IPS-20b (cell line): Measurements from ENCODE around the gene SPTBN1.

Source experiments
- H3K27ac ChIP-seq: one replicate; pipeline ENCODE4 v1.5.1; 2013; ENCODE audit warnings: low read length
- H3K27me3 ChIP-seq: 2 replicates; pipeline ENCODE4 v1.6.1; 2013; ENCODE audit warnings: mild to moderate bottlenecking, low read length, inconsistent platforms; ENCODE audit not compliant: insufficient read depth
- H3K36me3 ChIP-seq: 2 replicates; pipeline ENCODE4 v1.6.1; 2013; ENCODE audit warnings: low read depth, mild to moderate bottlenecking, inconsistent platforms, low read length, moderate library complexity; ENCODE audit not compliant: insufficient read depth
- H3K4me1 ChIP-seq: 2 replicates; pipeline ENCODE4 v1.6.1; 2013; ENCODE audit warnings: mild to moderate bottlenecking, control low read depth, inconsistent platforms, low read length, moderate library complexity; ENCODE audit not compliant: insufficient read depth
- H3K4me3 ChIP-seq: 2 replicates; pipeline ENCODE4 v1.5.1; 2013; ENCODE audit warnings: mild to moderate bottlenecking, low read length, inconsistent platforms
- H3K9ac ChIP-seq: 2 replicates; pipeline ENCODE4 v1.6.1; 2013; ENCODE audit warnings: low read depth, mild to moderate bottlenecking, inconsistent platforms, low read length, moderate library complexity
- H3K9me3 ChIP-seq: 2 replicates; pipeline ENCODE4 v1.6.1; 2013; ENCODE audit warnings: mild to moderate bottlenecking, low read depth, low read length, inconsistent platforms; ENCODE audit not compliant: insufficient read depth

SPTBN1 gene

DNA sequence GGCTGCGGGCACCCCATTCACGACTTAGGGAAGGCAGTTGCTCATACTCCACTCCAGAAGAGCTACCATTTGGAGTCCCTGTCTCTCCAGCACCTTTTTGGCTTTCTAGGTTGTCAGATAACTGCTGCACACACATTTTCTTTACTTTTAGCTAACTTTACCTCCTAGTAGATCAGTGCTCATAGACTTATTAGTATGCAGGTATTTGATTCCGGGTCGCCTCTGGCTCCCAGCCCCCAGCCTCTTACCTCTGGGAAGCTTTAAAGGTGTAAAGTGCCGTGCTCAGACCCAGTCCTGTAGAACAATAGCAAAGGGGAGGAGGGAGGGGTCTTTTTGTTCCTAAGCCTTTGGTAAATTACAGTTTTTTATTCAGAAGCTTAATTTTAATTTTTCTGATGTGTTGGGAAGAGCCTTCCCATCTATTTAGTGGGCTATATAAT lies 102.9 kb downstream of the SPTBN1 start:
- Histone ChIP-seq H3K36me3 (no peaks in the 10 kb centered on the region), H3K9ac (peak overlapping the region; percentile 99), H3K9me3 (no peaks in the 10 kb centered on the region), H3K4me1 (peaks cover 14% of the 10 kb centered on the region; the same call in 1 of the 2 replicates), H3K27me3 (no peaks in the 10 kb centered on the region), H3K27ac (peak overlapping the region; percentile 1), H3K4me3 (peak overlapping the region; percentile 85)

DNA sequence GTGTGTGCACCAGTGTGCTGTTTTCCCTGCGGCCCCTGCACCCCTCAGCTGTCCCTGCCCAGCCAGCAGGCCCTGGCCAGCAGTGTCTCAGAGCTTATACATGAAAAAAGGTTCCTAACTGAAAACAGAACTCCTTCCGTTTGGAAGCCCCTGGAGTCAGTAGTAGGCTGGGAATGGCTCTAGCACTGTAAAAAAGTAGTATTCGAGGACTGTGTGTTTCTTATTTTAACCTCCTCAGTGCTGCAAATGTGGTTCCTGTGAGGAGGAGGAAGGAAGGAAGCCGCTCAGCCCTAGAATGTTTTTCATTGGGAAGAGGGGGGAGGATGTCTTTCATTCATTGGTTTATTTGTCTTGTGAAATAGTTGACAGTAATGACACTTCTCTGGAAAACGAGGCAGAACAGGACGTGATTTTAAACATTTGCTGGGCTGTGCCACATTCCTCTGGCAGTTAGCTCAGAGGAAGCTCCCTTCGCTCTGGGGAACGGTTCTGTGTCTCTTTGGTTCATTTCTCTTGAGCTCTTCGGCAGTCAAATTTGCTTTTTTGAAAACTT lies 103.5 kb downstream of the SPTBN1 start:
- H3K9me3 ChIP-seq, result no peaks in the 10 kb centered on the region
- H3K27me3 ChIP-seq, result no peaks in the 10 kb centered on the region
- peak overlapping the region; percentile 85 for H3K4me3 ChIP-seq
- H3K4me1 ChIP-seq, result peaks cover 14% of the 10 kb centered on the region; the same call in 1 of the 2 replicates
- H3K27ac ChIP-seq, result peak overlapping the region; percentile 1
- H3K36me3 ChIP-seq, result no peaks in the 10 kb centered on the region
- H3K9ac ChIP-seq, result peak overlapping the region; percentile 99

DNA sequence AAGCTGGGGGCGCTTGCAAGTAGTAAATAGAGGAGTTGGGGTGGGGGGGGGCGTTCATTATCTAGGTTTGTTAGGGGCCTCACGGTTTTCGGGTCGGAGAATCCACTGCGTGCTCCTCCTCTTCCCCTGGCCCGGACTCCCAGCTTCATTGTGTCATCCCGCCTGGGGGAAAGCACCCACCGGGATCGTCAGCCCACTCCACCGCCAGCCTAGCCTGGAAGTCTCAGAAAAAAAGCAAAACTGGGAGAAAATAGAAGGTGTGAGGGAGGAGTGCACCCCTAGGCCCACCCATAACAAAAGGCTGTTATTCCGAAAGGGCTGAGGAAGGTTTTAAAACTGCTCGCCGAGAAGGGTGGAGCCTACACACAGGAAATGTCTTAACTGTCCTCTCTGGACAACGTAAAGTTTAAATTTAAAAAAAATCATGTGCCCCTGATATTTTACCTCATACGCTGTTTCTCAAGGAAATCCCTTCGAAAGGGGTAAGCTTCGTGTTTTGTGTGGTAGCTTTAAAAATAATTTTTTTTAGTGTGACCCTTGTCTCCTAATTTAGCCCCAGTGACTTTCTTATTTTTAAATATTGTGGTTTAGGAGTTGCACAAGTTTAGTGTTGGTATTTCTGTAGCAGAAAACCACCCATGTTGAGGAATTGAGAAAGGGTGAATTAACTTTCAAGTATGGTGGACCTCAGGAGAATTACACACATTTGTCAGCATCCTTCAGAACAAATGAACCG lies 104.2 kb downstream of the SPTBN1 start:
- H3K9ac ChIP-seq, result peak overlapping the region; percentile 99
- peaks cover 14% of the 10 kb centered on the region; the same call in 1 of the 2 replicates for H3K4me1 ChIP-seq

DNA sequence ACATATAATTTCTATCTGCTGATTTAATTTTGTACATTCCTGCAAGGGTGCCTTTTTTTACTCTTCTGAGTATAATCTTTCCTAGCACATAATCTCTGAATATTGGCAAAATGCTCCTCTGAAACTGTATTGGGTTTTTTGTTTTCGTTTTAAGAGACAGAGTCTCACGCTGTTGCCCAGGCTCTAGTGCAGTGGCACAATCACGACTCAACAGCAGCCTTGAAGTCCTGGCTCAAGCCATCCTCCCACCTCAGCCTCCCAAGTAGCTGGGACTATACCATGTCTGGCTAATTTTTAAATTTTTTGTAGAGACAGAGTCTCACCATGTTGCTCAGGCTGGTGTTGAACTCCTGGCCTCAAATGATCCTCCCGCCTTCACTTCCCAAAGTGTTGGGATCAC lies 104.9 kb downstream of the SPTBN1 start:
- Histone ChIP-seq H3K9me3 (no peaks in the 10 kb centered on the region), H3K36me3 (no peaks in the 10 kb centered on the region), H3K4me1 (peaks cover 14% of the 10 kb centered on the region; the same call in 1 of the 2 replicates), H3K27me3 (no peaks in the 10 kb centered on the region), H3K9ac (peak overlapping the region; percentile 99; the same call in 1 of the 2 replicates), H3K4me3 (peak overlapping the region; percentile 85), H3K27ac (peak overlapping the region; percentile 1)

More for the DNA sequence above, 104.2 kb downstream of the SPTBN1 start:
- H3K27me3 ChIP-seq, result no peaks in the 10 kb centered on the region
- no peaks in the 10 kb centered on the region for H3K36me3 ChIP-seq
- peak overlapping the region; percentile 1 for H3K27ac ChIP-seq
- H3K4me3 ChIP-seq, result peak overlapping the region; percentile 85
- no peaks in the 10 kb centered on the region for H3K9me3 ChIP-seq

DNA sequence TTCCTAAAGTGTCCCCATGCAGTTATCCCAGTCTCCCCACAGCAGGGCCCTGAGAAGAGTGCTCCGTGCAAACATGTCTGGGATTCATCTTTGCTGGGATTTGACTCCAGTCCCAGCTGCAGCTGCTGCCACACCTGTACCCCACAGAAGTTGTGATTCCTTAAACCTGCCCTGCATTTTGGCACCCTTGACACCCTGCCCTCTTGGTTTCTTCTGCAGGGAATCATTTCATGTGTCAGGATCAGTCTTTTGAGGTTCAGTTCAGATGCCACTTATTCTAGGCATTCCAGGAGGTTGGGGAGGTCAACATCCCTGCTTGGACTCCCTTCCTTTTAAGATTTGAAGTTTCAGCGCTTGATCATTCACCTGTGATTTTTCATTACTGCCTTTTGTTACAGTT lies 108.3 kb downstream of the SPTBN1 start:
- Histone ChIP-seq H3K4me1 (peaks cover 16% of the 10 kb centered on the region), H3K4me3 (no peak overlapping the region), H3K9ac (no peak overlapping the region), H3K27ac (no peak overlapping the region), H3K27me3 (no peaks in the 10 kb centered on the region), H3K9me3 (no peaks in the 10 kb centered on the region), H3K36me3 (no peaks in the 10 kb centered on the region)

DNA sequence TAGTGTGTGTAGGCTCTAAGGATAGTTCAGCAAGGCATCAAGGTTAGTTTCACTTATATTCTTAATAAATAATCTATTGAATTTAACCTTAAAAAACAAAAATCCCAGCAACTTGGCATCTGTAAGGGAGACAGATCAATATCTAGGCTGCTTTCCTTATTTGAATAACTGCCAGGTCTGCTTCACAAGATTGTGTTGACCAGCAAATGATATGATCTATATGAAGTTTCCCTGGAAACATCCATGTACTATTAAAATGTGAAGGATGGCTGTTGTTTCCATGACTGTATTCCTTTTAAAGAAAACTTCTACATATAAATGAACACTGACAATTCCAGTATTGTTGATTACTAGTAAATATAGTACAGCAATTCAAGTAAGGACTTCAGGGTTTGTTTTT lies 109.4 kb downstream of the SPTBN1 start:
- H3K27me3 ChIP-seq, result no peaks in the 10 kb centered on the region
- no peak overlapping the region for H3K27ac ChIP-seq
- H3K9me3 ChIP-seq, result no peaks in the 10 kb centered on the region
- H3K9ac ChIP-seq, result no peak overlapping the region
- H3K36me3 ChIP-seq, result no peaks in the 10 kb centered on the region
- no peak overlapping the region for H3K4me3 ChIP-seq
- H3K4me1 ChIP-seq, result peaks cover 27% of the 10 kb centered on the region

DNA sequence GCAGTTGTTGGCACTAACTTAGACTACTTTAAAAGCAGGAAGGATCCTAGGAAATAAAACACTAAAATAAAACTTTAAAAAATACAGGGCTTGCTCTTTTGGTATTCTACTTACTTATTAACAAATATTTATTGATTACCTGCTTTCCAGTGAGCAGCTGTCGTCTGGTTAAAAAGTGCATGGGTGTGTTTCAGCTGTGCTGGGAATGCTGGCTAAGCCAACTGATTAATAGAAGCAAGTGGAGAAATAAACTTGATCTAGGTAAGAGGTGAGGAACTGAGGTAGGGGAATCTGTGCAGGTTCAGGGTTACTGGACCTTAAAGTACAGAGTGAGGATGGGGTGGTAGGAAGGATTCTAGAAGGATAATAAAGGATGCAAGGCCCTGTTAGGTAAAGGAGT lies 110.8 kb downstream of the SPTBN1 start:
- Histone ChIP-seq H3K27me3 (no peaks in the 10 kb centered on the region), H3K9ac (no peak overlapping the region), H3K27ac (no peak overlapping the region), H3K4me3 (no peak overlapping the region), H3K36me3 (no peaks in the 10 kb centered on the region), H3K9me3 (no peaks in the 10 kb centered on the region), H3K4me1 (peaks cover 30% of the 10 kb centered on the region)

DNA sequence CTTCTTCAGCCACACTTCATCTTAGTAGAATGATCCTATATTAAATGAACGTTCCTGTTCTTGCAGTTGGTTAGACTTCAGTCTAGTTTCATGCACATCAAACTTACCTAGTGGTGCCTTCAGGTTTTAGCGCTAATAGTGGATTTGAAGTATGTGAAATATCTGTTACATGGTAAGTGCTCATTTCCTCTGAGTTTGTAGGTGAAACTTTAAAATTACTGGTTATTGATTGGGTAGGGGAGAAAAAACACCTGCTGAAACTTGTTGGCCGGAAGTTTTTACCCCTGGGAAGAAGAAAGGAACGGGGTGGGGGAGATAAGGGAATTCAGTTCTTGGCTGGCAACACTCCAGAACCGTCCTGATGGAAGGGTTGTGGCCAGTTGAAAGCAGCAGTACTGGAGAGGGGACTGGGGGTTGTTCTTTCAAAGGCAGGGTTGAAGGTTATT lies 112.8 kb downstream of the SPTBN1 start:
- Histone ChIP-seq H3K9ac (no peak overlapping the region; the same call in none of the 2 replicates), H3K36me3 (no peaks in the 10 kb centered on the region), H3K27me3 (no peaks in the 10 kb centered on the region), H3K9me3 (no peaks in the 10 kb centered on the region), H3K27ac (no peak overlapping the region), H3K4me3 (peak overlapping the region; percentile 21; the same call in 1 of the 2 replicates), H3K4me1 (peaks cover 33% of the 10 kb centered on the region)

DNA sequence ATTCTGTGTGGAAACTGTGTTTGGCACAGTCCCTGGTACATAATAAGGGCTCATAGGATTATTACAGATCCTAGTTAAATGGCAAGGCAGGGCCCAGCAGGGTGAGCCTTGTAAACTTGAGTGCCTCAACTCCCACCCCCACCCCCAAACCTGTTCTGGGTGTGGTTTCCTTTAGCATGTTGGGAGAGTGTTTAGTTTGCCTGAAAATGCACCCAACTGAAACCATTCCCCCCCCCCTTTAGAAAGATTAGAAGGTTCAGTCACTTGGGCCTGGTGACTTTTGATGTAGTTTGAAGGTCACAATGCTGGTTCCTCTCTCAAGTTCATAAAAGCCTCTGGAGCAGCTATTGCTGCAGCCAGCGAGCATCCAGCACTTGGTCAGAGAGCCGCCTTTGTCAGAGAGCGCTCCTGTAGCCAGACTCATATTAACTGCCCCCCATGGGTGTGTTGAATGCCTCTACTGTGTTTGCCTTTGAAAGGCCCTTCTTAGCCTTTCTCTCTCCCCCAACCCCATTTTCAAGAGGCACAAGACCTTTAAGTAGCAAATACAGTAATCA lies 113.7 kb downstream of the SPTBN1 start:
- Histone ChIP-seq H3K4me1 (peaks cover 41% of the 10 kb centered on the region), H3K27ac (no peak overlapping the region), H3K9ac (peak overlapping the region; percentile 7; the same call in 1 of the 2 replicates)

DNA sequence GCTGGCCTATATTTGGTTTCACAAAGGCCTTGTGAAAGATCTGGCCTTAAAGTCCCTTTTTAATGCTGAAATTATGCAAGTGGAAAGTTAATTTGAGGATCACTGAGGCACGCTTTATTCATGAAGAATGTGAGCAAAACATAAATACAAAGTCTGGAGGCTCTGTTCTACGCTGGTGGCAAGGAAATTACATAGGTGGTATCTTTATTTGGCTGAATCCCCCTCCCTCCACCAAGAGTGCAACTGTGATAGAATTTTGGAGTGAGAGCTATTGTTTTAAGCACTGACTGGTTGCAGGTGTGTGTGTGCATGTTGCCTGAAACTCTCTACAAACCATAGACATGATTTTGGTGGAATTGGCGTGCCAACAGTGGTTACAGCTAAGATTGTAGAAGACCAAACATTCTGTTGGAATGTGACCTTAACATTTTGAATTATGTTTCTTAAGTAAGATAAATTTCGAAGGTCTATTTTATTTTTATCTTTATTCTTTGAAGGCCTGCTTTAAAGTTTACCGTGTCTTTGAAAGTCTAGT lies 114.3 kb downstream of the SPTBN1 start:
- H3K9ac ChIP-seq, result no peak overlapping the region
- H3K27me3 ChIP-seq, result no peaks in the 10 kb centered on the region
- H3K4me3 ChIP-seq, result peak overlapping the region; percentile 53; the same call in 1 of the 2 replicates
- no peaks in the 10 kb centered on the region for H3K9me3 ChIP-seq
- H3K36me3 ChIP-seq, result no peaks in the 10 kb centered on the region
- peaks cover 46% of the 10 kb centered on the region for H3K4me1 ChIP-seq
- no peak overlapping the region for H3K27ac ChIP-seq

More for the DNA sequence above, 113.7 kb downstream of the SPTBN1 start:
- H3K9me3 ChIP-seq, result no peaks in the 10 kb centered on the region
- no peaks in the 10 kb centered on the region for H3K27me3 ChIP-seq
- no peaks in the 10 kb centered on the region for H3K36me3 ChIP-seq
- H3K4me3 ChIP-seq, result peak overlapping the region; percentile 53

DNA sequence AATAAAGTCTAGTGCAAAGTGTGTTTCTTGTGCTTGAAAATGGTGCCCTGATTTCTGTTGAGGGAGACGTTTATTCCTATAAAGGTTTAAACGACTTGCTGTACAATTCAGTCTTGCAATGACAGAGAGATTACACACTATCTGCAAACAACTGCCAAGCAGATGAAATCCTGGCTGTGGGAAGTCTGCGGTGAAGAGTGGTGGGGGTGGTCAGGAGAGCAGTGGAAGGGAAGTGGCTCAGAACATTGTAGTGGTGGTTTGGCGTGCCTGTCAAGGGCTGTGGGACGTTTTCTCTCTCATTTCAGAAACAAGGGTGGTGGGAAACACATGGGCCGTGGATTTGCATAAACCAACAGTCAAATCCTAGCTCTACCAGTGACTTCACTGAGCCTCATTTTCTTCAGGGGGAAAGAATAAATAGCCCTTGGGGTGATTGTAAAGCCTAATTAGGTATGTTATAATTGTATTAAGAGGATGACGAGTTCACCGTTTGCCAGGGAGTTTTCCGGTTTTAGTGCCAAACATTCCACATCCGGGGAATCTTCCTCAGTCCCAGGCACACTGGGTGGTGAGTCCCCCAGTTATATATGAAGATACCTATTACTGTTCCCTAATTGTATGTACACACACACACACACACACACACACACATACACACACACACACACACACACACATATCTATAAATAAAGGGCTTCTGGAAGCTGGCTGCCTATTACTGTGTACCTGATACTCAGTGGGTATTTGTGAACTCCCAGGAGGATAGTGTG lies 115.0 kb downstream of the SPTBN1 start:
- Histone ChIP-seq H3K9me3 (no peaks in the 10 kb centered on the region), H3K27me3 (no peaks in the 10 kb centered on the region), H3K4me1 (peaks cover 51% of the 10 kb centered on the region), H3K36me3 (no peaks in the 10 kb centered on the region), H3K27ac (no peak overlapping the region), H3K4me3 (no peak overlapping the region), H3K9ac (no peak overlapping the region)
